GM23338 (cell line): ENCODE results near the gene MRAS. TPM values are rescaled to one million over a fixed set of nuclear protein-coding genes. Genes with fewer than 3 reads are reported as not detected.

ENCODE experiments used
- ATAC-seq: fragments of 200-7000 bp; cut with Tn5 transposase; 3 replicates; pipeline ENCODE4 v1.9.1; 2020
- DNase-seq: peaks from one replicate; pipeline ENCODE4 v3.0.0-alpha.2; 2015; ENCODE audit warnings: low spot score
- H2AFZ ChIP-seq: fragments of 200-600 bp; sonication (generic); 2 replicates; pipeline ENCODE4 v1.8.0; 2016; ENCODE audit warnings: antibody characterized with exemption, mild to moderate bottlenecking, moderate library complexity
- H3F3A ChIP-seq: fragments of 200-600 bp; sonication (generic); replicated peaks from 2 replicates; pipeline ENCODE4 v1.8.0; 2017; ENCODE audit warnings: antibody characterized with exemption, mixed run types, low read depth
- H3K27ac ChIP-seq: fragments of 200-600 bp; sonication (generic); 2 replicates; pipeline ENCODE4 v1.6.1; 2016; ENCODE audit warnings: low read depth
- H3K27me3 ChIP-seq: fragments of 200-600 bp; sonication (generic); 2 replicates; pipeline ENCODE4 v1.8.0; 2016; ENCODE audit warnings: mild to moderate bottlenecking, mixed run types, moderate library complexity; ENCODE audit not compliant: insufficient read depth
- H3K36me3 ChIP-seq: fragments of 200-600 bp; sonication (generic); 2 replicates; pipeline ENCODE4 v1.8.0; 2016; ENCODE audit warnings: mild to moderate bottlenecking; ENCODE audit not compliant: insufficient read depth
- H3K4me1 ChIP-seq: fragments of 200-600 bp; sonication (generic); 2 replicates; pipeline ENCODE4 v1.8.0; 2016; ENCODE audit warnings: mild to moderate bottlenecking, moderate library complexity; ENCODE audit not compliant: insufficient read depth
- H3K4me2 ChIP-seq: fragments of 200-600 bp; sonication (generic); 2 replicates; pipeline ENCODE4 v1.7.1; 2017; ENCODE audit warnings: mixed run types
- H3K4me3 ChIP-seq: fragments of 200-600 bp; sonication (generic); 2 replicates; pipeline ENCODE4 v1.6.1; 2016; ENCODE audit warnings: mixed run types
- H3K79me2 ChIP-seq: fragments of 200-600 bp; sonication (generic); replicated peaks from 2 replicates; pipeline ENCODE4 v1.8.0; 2017; ENCODE audit warnings: mild to moderate bottlenecking; ENCODE audit not compliant: insufficient read depth
- H3K9me2 ChIP-seq: fragments of 200-600 bp; sonication (generic); 2 replicates; pipeline ENCODE4 v1.8.0; 2017; ENCODE audit not compliant: insufficient read depth
- H4K20me1 ChIP-seq: fragments of 200-600 bp; sonication (generic); replicated peaks from 2 replicates; pipeline ENCODE4 v1.8.0; 2017; ENCODE audit warnings: mild to moderate bottlenecking; ENCODE audit not compliant: insufficient read depth
- H3K27ac Mint-ChIP-seq: 2 replicates; pipeline ENCODE4 v1.8.0; 2020; ENCODE audit warnings: inconsistent platforms, mild to moderate bottlenecking, moderate library complexity, mixed read lengths
- H3K27me3 Mint-ChIP-seq: 3 replicates; pipeline ENCODE4 v1.8.0; 2022; ENCODE audit warnings: low read depth, mild to moderate bottlenecking, moderate library complexity, mixed read lengths, inconsistent platforms; ENCODE audit not compliant: insufficient read depth, poor library complexity
- H3K36me3 Mint-ChIP-seq: 3 replicates; pipeline ENCODE4 v1.8.0; 2021; ENCODE audit warnings: low read depth, mild to moderate bottlenecking, inconsistent platforms, moderate library complexity, mixed read lengths
- H3K4me1 Mint-ChIP-seq: 3 replicates; pipeline ENCODE4 v1.8.0; 2020; ENCODE audit warnings: mild to moderate bottlenecking, inconsistent platforms, mixed read lengths
- H3K4me3 Mint-ChIP-seq: 3 replicates; pipeline ENCODE4 v1.8.0; 2021; ENCODE audit warnings: moderate library complexity, mild to moderate bottlenecking, inconsistent platforms, mixed read lengths
- H3K9me3 Mint-ChIP-seq: 3 replicates; pipeline ENCODE4 v1.8.0; 2020; ENCODE audit warnings: moderate library complexity, mild to moderate bottlenecking, inconsistent platforms, mixed read lengths
- EZH2 ChIP-seq: fragments of 200-600 bp; sonication (generic); IDR thresholded peaks from one replicate; pipeline ENCODE4 v1.8.0; 2017; ENCODE audit warnings: antibody characterized with exemption, mild to moderate bottlenecking, low read depth; ENCODE audit not compliant: unreplicated experiment
- EZH2phosphoT487 ChIP-seq: fragments of 200-600 bp; sonication (generic); IDR thresholded peaks from one replicate; pipeline ENCODE4 v1.8.1; 2018; ENCODE audit warnings: antibody characterized with exemption; ENCODE audit not compliant: unreplicated experiment
- NANOG ChIP-seq: IDR thresholded peaks from 2 replicates; pipeline ENCODE4 v1.6.1; 2016; ENCODE audit warnings: antibody characterized with exemption, borderline replicate concordance
- POLR2AphosphoS5 ChIP-seq: IDR thresholded peaks from 2 replicates; pipeline ENCODE4 v1.6.1; 2016; ENCODE audit warnings: antibody characterized with exemption, low read depth
- REST ChIP-seq: IDR thresholded peaks from one replicate; pipeline ENCODE4 v1.6.1; 2018; ENCODE audit warnings: antibody characterized with exemption; ENCODE audit not compliant: unreplicated experiment
- STAT1 ChIP-seq: IDR thresholded peaks from one replicate; pipeline ENCODE4 v1.6.1; 2016; ENCODE audit warnings: antibody characterized with exemption; ENCODE audit not compliant: unreplicated experiment
- ZNF114 ChIP-seq: fragments of 250-450 bp; sonication (Bioruptor Pico); IDR thresholded peaks from 2 replicates; pipeline ENCODE4 v1.5.0; 2020; ENCODE audit warnings: mild to moderate bottlenecking, moderate library complexity
- ZNF331 ChIP-seq: fragments of 250-450 bp; sonication (Bioruptor Pico); IDR thresholded peaks from 2 replicates; pipeline ENCODE4 v1.5.0; 2020; ENCODE audit warnings: low read depth, mild to moderate bottlenecking, moderate library complexity
- ZNF462 ChIP-seq: fragments of 250-450 bp; sonication (Bioruptor Pico); IDR thresholded peaks from 2 replicates; pipeline ENCODE4 v1.5.0; 2020; ENCODE audit warnings: mild to moderate bottlenecking, moderate library complexity
- polyA plus RNA-seq: library from polyadenylated mRNA; unstranded; fragments of >200 nt; fragmentation: Nextera tagmentation; extraction: Ambion mirVana; gene quantifications from 2 replicates; pipeline ENCODE4 v1.2.1, GENCODE V29; 2016
- total RNA-seq: library from RNA; depleted of rRNA; stranded (reverse); fragments of >200 nt; shearing (Covaris generic); gene quantifications from 2 replicates; pipeline ENCODE4 v1.2.3, GENCODE V29; 2014
- TF ChIP-seq, protein P1 (sequence below): IDR thresholded peaks from 2 replicates; pipeline ENCODE4 v1.6.1; 2016; ENCODE audit warnings: antibody characterized with exemption

Gene MRAS
- total and polyA plus RNA-seq, 2 experiments from 2014 or later, result 9.1 to 10.2 TPM

DNA sequence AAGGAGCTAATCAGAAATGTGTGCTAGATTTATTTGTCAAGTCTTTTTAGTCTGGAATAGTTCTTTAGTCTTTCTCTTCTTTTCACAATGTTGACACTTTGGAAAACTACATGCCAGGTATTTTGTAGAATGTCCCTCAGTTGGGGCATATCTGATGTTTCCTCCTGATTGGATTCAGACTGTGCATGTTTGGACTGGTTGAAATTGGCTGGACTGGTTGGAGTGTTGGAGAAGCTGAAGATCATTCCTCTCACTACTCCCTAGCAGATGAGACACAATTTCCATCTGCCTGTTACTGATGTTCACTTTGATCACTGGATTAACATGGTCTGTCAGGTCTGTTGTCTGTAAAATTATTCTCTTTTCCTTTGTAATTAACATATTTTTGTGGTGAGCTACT is 22.4 kb upstream of the MRAS start:
- DNase-seq (no peak), ATAC-seq (no peak)
- no peaks in the 10 kb centered on the region for H3K9me2 ChIP-seq
- H3K4me2 ChIP-seq, result no peak overlapping the region
- Mint-ChIP-seq H3K27me3 (peaks cover 15% of the 10 kb centered on the region), H3K4me3 (no peak overlapping the region), H3K27ac (no peak overlapping the region), H3K9me3 (no peaks in the 10 kb centered on the region; the same call in 2 of the 3 replicates), H3K4me1 (peaks cover 26% of the 10 kb centered on the region), H3K36me3 (no peaks in the 10 kb centered on the region)
- peaks cover 8% of the 10 kb centered on the region for H3K4me1 ChIP-seq
- TF ChIP-seq STAT1 (no peak), POLR2AphosphoS5 (no peak), ZNF114 (CRISPR knock-in tag) (no peak), REST (no peak), ZNF331 (CRISPR knock-in tag) (no peak), EZH2 (no peak), EZH2phosphoT487 (no peak), NANOG (no peak), ZNF462 (CRISPR knock-in tag) (no peak)
- TF ChIP-seq, protein P1, sequence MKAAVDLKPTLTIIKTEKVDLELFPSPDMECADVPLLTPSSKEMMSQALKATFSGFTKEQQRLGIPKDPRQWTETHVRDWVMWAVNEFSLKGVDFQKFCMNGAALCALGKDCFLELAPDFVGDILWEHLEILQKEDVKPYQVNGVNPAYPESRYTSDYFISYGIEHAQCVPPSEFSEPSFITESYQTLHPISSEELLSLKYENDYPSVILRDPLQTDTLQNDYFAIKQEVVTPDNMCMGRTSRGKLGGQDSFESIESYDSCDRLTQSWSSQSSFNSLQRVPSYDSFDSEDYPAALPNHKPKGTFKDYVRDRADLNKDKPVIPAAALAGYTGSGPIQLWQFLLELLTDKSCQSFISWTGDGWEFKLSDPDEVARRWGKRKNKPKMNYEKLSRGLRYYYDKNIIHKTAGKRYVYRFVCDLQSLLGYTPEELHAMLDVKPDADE, result no peak
- H3K4me3 ChIP-seq, result no peak overlapping the region
- no peaks in the 10 kb centered on the region; the same call in 1 of the 2 replicates for H3F3A ChIP-seq
- H3K79me2 ChIP-seq, result no peaks in the 10 kb centered on the region
- H3K27ac ChIP-seq, result no peak overlapping the region
- no peaks in the 10 kb centered on the region for H3K36me3 ChIP-seq
- H3K27me3 ChIP-seq, result no peaks in the 10 kb centered on the region; the same call in 1 of the 2 replicates
- H4K20me1 ChIP-seq, result no peaks in the 10 kb centered on the region
- H2AFZ ChIP-seq, result no peak overlapping the region
